Neuronal stem cell (in vitro differentiated cells): Measurements from ENCODE around the gene MECP2.

ENCODE experiments used
- DNase-seq: peaks from one replicate; pipeline ENCODE4 v3.0.0-alpha.2; 2013; ENCODE audit warnings: low spot score
- H2AFZ ChIP-seq: one replicate; pipeline ENCODE4 v1.6.1; 2013; ENCODE audit warnings: mild to moderate bottlenecking, low read length, inconsistent platforms
- H2AK5ac ChIP-seq: 2 replicates; pipeline ENCODE4 v1.6.1; 2013; ENCODE audit warnings: low read depth, mild to moderate bottlenecking, inconsistent platforms, low read length, moderate library complexity, mixed read lengths
- H2BK120ac ChIP-seq: 2 replicates; pipeline ENCODE4 v1.6.1; 2013; ENCODE audit warnings: low read depth, mild to moderate bottlenecking, inconsistent platforms, low read length, moderate library complexity, mixed read lengths
- H2BK12ac ChIP-seq: one replicate; pipeline ENCODE4 v1.6.1; 2013; ENCODE audit warnings: low read length, inconsistent platforms
- H2BK15ac ChIP-seq: 2 replicates; pipeline ENCODE4 v1.6.1; 2013; ENCODE audit warnings: mild to moderate bottlenecking, low read length, inconsistent platforms, mixed read lengths
- H2BK5ac ChIP-seq: one replicate; pipeline ENCODE4 v1.6.1; 2013; ENCODE audit warnings: inconsistent platforms, mild to moderate bottlenecking, low read length, moderate library complexity
- H3K14ac ChIP-seq: one replicate; pipeline ENCODE4 v1.6.1; 2013; ENCODE audit warnings: low read length, inconsistent platforms
- H3K18ac ChIP-seq: 2 replicates; pipeline ENCODE4 v1.6.1; 2013; ENCODE audit warnings: low read length, inconsistent platforms
- H3K23ac ChIP-seq: 2 replicates; pipeline ENCODE4 v1.6.1; 2013; ENCODE audit warnings: low read depth, mild to moderate bottlenecking, mixed read lengths, low read length, inconsistent platforms; ENCODE audit not compliant: poor library complexity
- H3K27ac ChIP-seq: replicated peaks from 3 replicates; pipeline ENCODE4 v1.5.1; 2013; ENCODE audit warnings: low read length, inconsistent platforms
- H3K27me3 ChIP-seq, 3 experiments: 2 replicates each; pipeline ENCODE4 v1.6.1; 2013; ENCODE audit warnings: low read length in 3 of 3, mild to moderate bottlenecking in 2 of 3, inconsistent platforms in 1 of 3, low read depth in 1 of 3, mixed read lengths in 1 of 3, moderate library complexity in 1 of 3; ENCODE audit not compliant: control insufficient read depth in 3 of 3, insufficient read depth in 3 of 3
- H3K36me3 ChIP-seq, 2 donors: replicated peaks in 1 of 2; 2 replicates each; pipeline ENCODE4 v1.6.1; 2013; ENCODE audit warnings: low read length in 2 of 2; ENCODE audit not compliant: control insufficient read depth in 2 of 2, insufficient read depth in 2 of 2
- H3K4ac ChIP-seq: 2 replicates; pipeline ENCODE4 v1.6.1; 2013; ENCODE audit warnings: inconsistent platforms, mild to moderate bottlenecking, low read length, moderate library complexity
- H3K4me1 ChIP-seq, 2 donors: 1 replicate in 1 of 2; 2 replicates in 1 of 2; pipeline ENCODE4 v1.6.1; 2013; ENCODE audit warnings: low read length in 2 of 2, low read depth in 1 of 2; ENCODE audit not compliant: control insufficient read depth in 2 of 2, insufficient read depth in 1 of 2
- H3K4me2 ChIP-seq: one replicate; pipeline ENCODE4 v1.6.1; 2013; ENCODE audit warnings: mild to moderate bottlenecking, low read length, inconsistent platforms; ENCODE audit not compliant: insufficient read depth, poor library complexity, severe bottlenecking
- H3K4me3 ChIP-seq, 2 donors: 2 replicates each; pipeline ENCODE4 v1.5.1; 2013; ENCODE audit warnings: low read length in 2 of 2, mild to moderate bottlenecking in 2 of 2, inconsistent platforms in 1 of 2, moderate library complexity in 1 of 2
- H3K79me1 ChIP-seq: one replicate; pipeline ENCODE4 v1.6.1; 2013; ENCODE audit warnings: low read depth, mild to moderate bottlenecking, inconsistent platforms, low read length, moderate library complexity
- H3K9ac ChIP-seq: one replicate; pipeline ENCODE4 v1.6.1; 2013; ENCODE audit warnings: mild to moderate bottlenecking, low read depth, low read length, inconsistent platforms; ENCODE audit not compliant: poor library complexity
- H3K9me3 ChIP-seq, 2 donors: replicated peaks in 1 of 2; 2 replicates each; pipeline versions ENCODE3 to v1.6.1; 2013; ENCODE audit warnings: low read length in 2 of 2, mild to moderate bottlenecking in 2 of 2, inconsistent platforms in 1 of 2, low read depth in 1 of 2, mixed read lengths in 1 of 2, moderate library complexity in 1 of 2; ENCODE audit not compliant: control insufficient read depth in 2 of 2, insufficient read depth in 1 of 2
- H4K8ac ChIP-seq: one replicate; pipeline ENCODE4 v1.6.1; 2013; ENCODE audit warnings: low read depth, mild to moderate bottlenecking, inconsistent platforms, low read length, moderate library complexity
- H4K91ac ChIP-seq: one replicate; pipeline ENCODE4 v1.6.1; 2013; ENCODE audit warnings: low read length, low read depth, mild to moderate bottlenecking, inconsistent platforms; ENCODE audit not compliant: poor library complexity
- WGBS, 2 donors: extraction: QIAGEN DNeasy Blood & Tissue Kit; methylation state at CpG; one replicate each; pipeline ENCODE4 v1.1.7; 2013; ENCODE audit warnings: missing lambda C conversion rate in 2 of 2, mixed read lengths in 1 of 2; ENCODE audit not compliant: insufficient read length in 2 of 2, insufficient replicate concordance in 1 of 2; ENCODE audit errors: extremely low coverage in 2 of 2; 5-methylcytosine and 5-hydroxymethylcytosine counted together

The MECP2 gene

DNA sequence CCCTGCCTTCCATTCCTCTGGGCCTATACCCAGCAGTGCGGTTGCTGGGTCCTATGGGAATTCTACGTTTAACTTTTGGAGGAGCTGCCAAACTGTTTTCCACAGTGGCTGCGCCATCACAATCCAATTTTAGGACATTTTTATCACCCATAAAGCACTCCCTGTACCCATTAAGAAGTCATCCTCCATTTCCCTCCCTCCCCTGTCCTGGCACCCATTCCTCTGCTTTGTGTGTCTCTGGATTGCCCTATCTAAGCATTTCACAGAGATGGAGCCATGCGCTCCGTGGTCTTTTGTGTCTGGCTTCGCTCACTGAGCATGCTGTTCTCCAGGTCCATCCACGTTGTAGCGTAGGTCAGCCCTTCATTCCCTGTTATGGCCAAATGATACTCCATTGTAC, 44.9 kb upstream of the MECP2 start:
- Histone ChIP-seq H3K79me1 (no peaks in the 10 kb centered on the region), H3K9ac (no peak overlapping the region), H2BK120ac (no peak overlapping the region), H3K4me3 (no peak overlapping the region), H2AK5ac (no peak overlapping the region), H3K36me3 (no peaks in the 10 kb centered on the region), H3K14ac (no peak overlapping the region), H2BK5ac (no peak overlapping the region), H3K4me2 (no peak overlapping the region), H4K91ac (no peak overlapping the region), H4K8ac (no peak overlapping the region), H3K27me3 (peaks cover 0 to 57% (median 0%) of the 10 kb centered on the region in 3 experiments), H3K27ac (no peak overlapping the region), H2BK15ac (no peak overlapping the region), H3K4me1 (no peaks in the 10 kb centered on the region), H3K9me3 (no peaks in the 10 kb centered on the region), H3K23ac (no peak overlapping the region), H3K4ac (no peak overlapping the region), H3K18ac (no peak overlapping the region), H2AFZ (no peak overlapping the region), H2BK12ac (no peak overlapping the region)
- no peak for DNase-seq
- no CpG with 5 or more reads among the region's 8 CpGs for WGBS, 2 donors

DNA sequence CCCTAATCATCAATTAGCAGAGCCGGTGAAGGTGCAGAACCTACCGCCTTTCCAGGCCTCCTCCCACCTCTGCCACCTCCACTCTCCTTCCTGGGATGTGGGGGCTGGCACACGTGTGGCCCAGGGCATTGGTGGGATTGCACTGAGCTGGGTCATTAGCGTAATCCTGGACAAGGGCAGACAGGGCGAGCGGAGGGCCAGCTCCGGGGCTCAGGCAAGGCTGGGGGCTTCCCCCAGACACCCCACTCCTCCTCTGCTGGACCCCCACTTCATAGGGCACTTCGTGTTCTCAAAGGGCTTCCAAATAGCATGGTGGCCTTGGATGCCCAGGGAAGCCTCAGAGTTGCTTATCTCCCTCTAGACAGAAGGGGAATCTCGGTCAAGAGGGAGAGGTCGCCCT, 43.2 kb upstream of the MECP2 start:
- Histone ChIP-seq H2BK15ac (no peak overlapping the region), H3K4me3 (no peak overlapping the region), H3K9me3 (no peaks in the 10 kb centered on the region), H2AK5ac (no peak overlapping the region), H2BK5ac (no peak overlapping the region), H3K4me2 (no peak overlapping the region), H3K9ac (no peak overlapping the region), H2AFZ (no peak overlapping the region), H2BK120ac (no peak overlapping the region), H3K4me1 (no peaks in the 10 kb centered on the region), H4K91ac (no peak overlapping the region), H3K18ac (no peak overlapping the region), H3K27ac (no peak overlapping the region), H2BK12ac (no peak overlapping the region), H3K23ac (no peak overlapping the region), H3K36me3 (no peaks in the 10 kb centered on the region), H3K4ac (no peak overlapping the region), H3K27me3 (peaks cover 0 to 69% (median 0%) of the 10 kb centered on the region in 3 experiments), H3K14ac (no peak overlapping the region), H4K8ac (no peak overlapping the region), H3K79me1 (no peaks in the 10 kb centered on the region)
- no peak for DNase-seq
- WGBS, 2 donors = no CpG with 5 or more reads among the region's 10 CpGs

DNA sequence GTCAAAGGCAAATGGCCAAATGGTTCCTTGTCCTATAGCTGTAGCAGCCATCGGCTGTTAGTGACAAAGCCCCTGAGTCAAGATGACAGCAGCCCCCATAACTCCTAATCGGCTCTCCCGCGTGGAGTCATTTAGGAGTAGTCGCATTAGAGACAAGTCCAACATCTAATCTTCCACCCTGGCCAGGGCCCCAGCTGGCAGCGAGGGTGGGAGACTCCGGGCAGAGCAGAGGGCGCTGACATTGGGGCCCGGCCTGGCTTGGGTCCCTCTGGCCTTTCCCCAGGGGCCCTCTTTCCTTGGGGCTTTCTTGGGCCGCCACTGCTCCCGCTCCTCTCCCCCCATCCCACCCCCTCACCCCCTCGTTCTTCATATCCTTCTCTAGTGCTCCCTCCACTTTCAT, 42.7 kb upstream of the MECP2 start:
- WGBS, 2 donors = no CpG with 5 or more reads among the region's 12 CpGs
- Histone ChIP-seq H3K4me3 (no peak overlapping the region), H3K14ac (no peak overlapping the region), H3K4ac (no peak overlapping the region), H3K4me2 (no peak overlapping the region), H3K79me1 (no peaks in the 10 kb centered on the region), H2AFZ (no peak overlapping the region), H2BK15ac (no peak overlapping the region), H3K9me3 (no peaks in the 10 kb centered on the region), H3K27ac (no peak overlapping the region), H2BK5ac (no peak overlapping the region), H4K91ac (no peak overlapping the region), H3K23ac (no peak overlapping the region), H2BK12ac (no peak overlapping the region), H3K9ac (no peak overlapping the region), H2BK120ac (no peak overlapping the region), H3K27me3 (peaks cover 0 to 74% (median 0%) of the 10 kb centered on the region in 3 experiments), H3K4me1 (no peaks in the 10 kb centered on the region), H3K18ac (no peak overlapping the region), H4K8ac (no peak overlapping the region), H3K36me3 (no peaks in the 10 kb centered on the region), H2AK5ac (no peak overlapping the region)
- no peak for DNase-seq

DNA sequence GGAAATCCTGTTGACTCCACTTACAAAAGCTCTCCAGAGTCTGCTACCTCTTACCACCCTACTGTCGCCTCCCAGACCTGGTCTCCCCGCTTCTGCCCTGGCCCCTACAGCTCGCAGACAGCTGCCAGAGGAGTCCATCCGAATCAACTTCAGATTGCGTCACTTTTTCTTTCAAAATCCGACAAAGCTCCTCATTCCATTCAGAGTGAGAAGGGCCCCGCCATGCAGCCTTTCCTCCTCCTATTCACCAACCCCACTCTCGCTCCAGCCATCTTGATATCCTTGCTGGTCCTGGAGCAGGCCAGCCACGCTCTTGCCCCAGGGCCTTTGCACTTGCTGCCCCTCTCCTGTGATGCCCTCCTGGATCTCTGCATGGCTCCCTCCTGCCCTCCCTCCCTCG, 41.3 kb upstream of the MECP2 start:
- H3K27me3 ChIP-seq = peaks cover 0 to 82% (median 0%) of the 10 kb centered on the region in 3 experiments
- no peak overlapping the region for H4K8ac ChIP-seq
- no peak overlapping the region for H4K91ac ChIP-seq
- no peak overlapping the region for H3K14ac ChIP-seq
- no peaks in the 10 kb centered on the region for H3K9me3 ChIP-seq
- no peak overlapping the region for H2AK5ac ChIP-seq
- H2BK15ac ChIP-seq = no peak overlapping the region
- H3K4me2 ChIP-seq = no peak overlapping the region
- no peak overlapping the region for H3K4ac ChIP-seq
- no peak overlapping the region for H3K18ac ChIP-seq
- no peak overlapping the region for H2BK12ac ChIP-seq
- no peaks in the 10 kb centered on the region for H3K4me1 ChIP-seq
- no peak overlapping the region for H2BK120ac ChIP-seq
- no peak overlapping the region for H3K23ac ChIP-seq
- WGBS, 2 donors = no CpG with 5 or more reads among the region's 10 CpGs
- DNase-seq = no peak
- H2BK5ac ChIP-seq = no peak overlapping the region
- H3K79me1 ChIP-seq = no peaks in the 10 kb centered on the region
- no peak overlapping the region for H3K27ac ChIP-seq
- no peak overlapping the region for H3K4me3 ChIP-seq
- H3K36me3 ChIP-seq = no peaks in the 10 kb centered on the region
- H3K9ac ChIP-seq = no peak overlapping the region
- no peak overlapping the region for H2AFZ ChIP-seq
